GM12878 (cell line): ENCODE measurements around the gene ALG10B. TPM values are rescaled to one million over a fixed set of nuclear protein-coding genes. Genes with fewer than 3 reads are reported as not detected.

ENCODE experiments used
- ATF2 ChIP-seq: IDR thresholded peaks from 2 replicates; pipeline ENCODE4 v1.6.1; 2012; ENCODE audit warnings: low read length, inconsistent platforms
- BACH1 ChIP-seq: fragments of 450-650 bp; IDR thresholded peaks from 2 replicates; pipeline ENCODE4 v1.6.1; 2017; ENCODE audit warnings: mild to moderate bottlenecking, borderline replicate concordance
- BMI1 ChIP-seq: fragments of 450-650 bp; IDR thresholded peaks from 2 replicates; pipeline ENCODE4 v1.6.1; 2016; ENCODE audit warnings: mild to moderate bottlenecking, moderate library complexity, borderline replicate concordance
- CEBPB ChIP-seq, 2 experiments: fragments of 150-350 bp in 1 of 2; IDR thresholded peaks; 2 replicates each; pipeline ENCODE4 v1.6.1; 2012 to 2014; ENCODE audit warnings: low read depth in 2 of 2, low read length in 2 of 2, borderline replicate concordance in 1 of 2, inconsistent platforms in 1 of 2
- EED ChIP-seq: sonication (generic); IDR thresholded peaks from 2 replicates; pipeline ENCODE4 v1.6.1; 2016; ENCODE audit warnings: antibody characterized with exemption, low read depth
- EGR1 ChIP-seq, 2 experiments: IDR thresholded peaks; 1 replicate in 1 of 2; 2 replicates in 1 of 2; pipeline ENCODE4 v1.6.1; 2011 to 2012; ENCODE audit warnings: low read depth in 2 of 2, low read length in 2 of 2, borderline replicate concordance in 1 of 2, mild to moderate bottlenecking in 1 of 2, moderate library complexity in 1 of 2
- EP300 ChIP-seq, 2 experiments: fragments of 150-350 bp in 1 of 2; IDR thresholded peaks; 2 replicates each; pipeline ENCODE4 v1.6.1; 2011 to 2012; ENCODE audit warnings: low read depth in 2 of 2, low read length in 2 of 2, borderline replicate concordance in 1 of 2, improper control_type of control experiment in 1 of 2, inconsistent platforms in 1 of 2; ENCODE audit not compliant: control insufficient read depth in 1 of 2
- ETV6 ChIP-seq, 2 experiments: fragments of 450-650 bp in 1 of 2; IDR thresholded peaks in 1 of 2; conservative IDR thresholded peaks in 1 of 2; 2 replicates each; pipeline ENCODE4 v1.6.1; 2014; ENCODE audit warnings: antibody characterized with exemption in 1 of 2, borderline replicate concordance in 1 of 2, low read depth in 1 of 2, mild to moderate bottlenecking in 1 of 2, moderate library complexity in 1 of 2
- FOXK2 ChIP-seq: fragments of 450-650 bp; IDR thresholded peaks from 2 replicates; pipeline ENCODE4 v1.6.1; 2017; ENCODE audit warnings: mild to moderate bottlenecking, moderate library complexity
- GABPA ChIP-seq: IDR thresholded peaks from 2 replicates; pipeline ENCODE4 v1.6.1; 2014; ENCODE audit warnings: antibody characterized with exemption, low read depth, mild to moderate bottlenecking, inconsistent platforms
- HDAC6 ChIP-seq: fragments of 200-600 bp; sonication (generic); IDR thresholded peaks from one replicate; pipeline ENCODE4 v1.8.0; 2017; ENCODE audit warnings: antibody characterized with exemption; ENCODE audit not compliant: unreplicated experiment
- KLF5 ChIP-seq: fragments of 450-650 bp; IDR thresholded peaks from 2 replicates; pipeline ENCODE4 v1.6.1; 2014; ENCODE audit warnings: mild to moderate bottlenecking; ENCODE audit not compliant: partially characterized antibody
- MEF2A ChIP-seq: IDR thresholded peaks from 2 replicates; pipeline ENCODE4 v1.6.1; 2011; ENCODE audit warnings: low read depth, mild to moderate bottlenecking, low read length, moderate library complexity; ENCODE audit not compliant: insufficient read depth
- MLLT1 ChIP-seq: fragments of 450-650 bp; IDR thresholded peaks from 2 replicates; pipeline ENCODE4 v1.6.1; 2016; ENCODE audit warnings: mild to moderate bottlenecking
- MXI1 ChIP-seq: fragments of 150-350 bp; IDR thresholded peaks from 2 replicates; pipeline ENCODE4 v1.6.1; 2011; ENCODE audit warnings: low read depth, mild to moderate bottlenecking, inconsistent platforms, low read length, improper control_type of control experiment
- MYC ChIP-seq: IDR thresholded peaks from 2 replicates; pipeline ENCODE4 v1.6.1; 2011; ENCODE audit warnings: mild to moderate bottlenecking, low read length, moderate library complexity, inconsistent platforms; ENCODE audit not compliant: insufficient read depth, insufficient replicate concordance, insufficient read length, severe bottlenecking
- NBN ChIP-seq: fragments of 450-650 bp; IDR thresholded peaks from 2 replicates; pipeline ENCODE4 v1.6.1; 2016
- NFYB ChIP-seq: IDR thresholded peaks from 2 replicates; pipeline ENCODE4 v1.6.1; 2011; ENCODE audit warnings: low read depth, mild to moderate bottlenecking, low read length, improper control_type of control experiment, moderate library complexity; ENCODE audit not compliant: insufficient read depth
- NR2C1 ChIP-seq: fragments of 450-650 bp; IDR thresholded peaks from 2 replicates; pipeline ENCODE4 v1.6.1; 2017; ENCODE audit warnings: antibody characterized with exemption, mild to moderate bottlenecking, moderate library complexity
- NRF1 ChIP-seq: conservative IDR thresholded peaks from 2 replicates; pipeline ENCODE4 v1.6.1; 2011; ENCODE audit warnings: mild to moderate bottlenecking, low read depth, low read length, improper control_type of control experiment
- POLR2A ChIP-seq: IDR thresholded peaks from 2 replicates; pipeline ENCODE4 v1.6.1; 2011; ENCODE audit warnings: low read depth, mild to moderate bottlenecking, low read length
- SMAD5 ChIP-seq: IDR thresholded peaks from 2 replicates; pipeline ENCODE4 v1.6.1; 2016; ENCODE audit warnings: antibody characterized with exemption, low read depth
- STAT3 ChIP-seq: IDR thresholded peaks from 2 replicates; pipeline ENCODE4 v1.6.1; 2011; ENCODE audit warnings: low read depth, low read length, improper control_type of control experiment
- TCF12 ChIP-seq: IDR thresholded peaks from 2 replicates; pipeline ENCODE4 v1.6.1; 2011; ENCODE audit warnings: low read depth, mild to moderate bottlenecking, low read length
- WRNIP1 ChIP-seq: IDR thresholded peaks from 2 replicates; pipeline ENCODE4 v1.6.1; 2011; ENCODE audit warnings: low read depth, low read length, improper control_type of control experiment, borderline replicate concordance
- ZNF274 ChIP-seq: IDR thresholded peaks from one replicate; pipeline ENCODE4 v1.8.0; 2011; ENCODE audit not compliant: insufficient read length, insufficient read depth
- polyA plus RNA-seq, 11 experiments: library from polyadenylated mRNA; depleted of rRNA in 4 of 11; unstranded in 6 of 11; stranded (reverse) in 5 of 11; fragments of >200 nt; fragmentation: Nextera tagmentation in 4 of 11; fragmentation: Illumina TruSeq in 1 of 11; extraction: Ambion mirVana in 4 of 11; extraction: Trizol in 1 of 11; gene quantifications; 1 replicate in 1 of 11; 2 replicates in 10 of 11; pipeline versions ENCODE4 v1.2.1 to v1.2.3, GENCODE V29; 2011 to 2016; ENCODE audit warnings: inconsistent platforms in 2 of 11, missing spikeins in 2 of 11, low read depth in 1 of 11
- total RNA-seq, 4 experiments: library from RNA; depleted of rRNA in 3 of 4; stranded (reverse); fragments of >200 nt in 3 of 4; fragmentation: Illumina TruSeq in 1 of 4; extraction: Trizol in 1 of 4; gene quantifications; 2 replicates each; pipeline versions ENCODE4 v1.2.1 to v1.2.3, GENCODE V29; 2013 to 2021
- TF ChIP-seq, protein P1 (sequence below): IDR thresholded peaks from 2 replicates; pipeline ENCODE4 v1.6.1; 2012; ENCODE audit warnings: low read depth, low read length, improper control_type of control experiment

The ALG10B gene
- total and polyA plus RNA-seq, 10 of the 15 experiments (the other 5 are each of a cell fraction or from before 2014, with no cell fraction given) = 2.0 to 23.7 (median 8.8) TPM

DNA sequence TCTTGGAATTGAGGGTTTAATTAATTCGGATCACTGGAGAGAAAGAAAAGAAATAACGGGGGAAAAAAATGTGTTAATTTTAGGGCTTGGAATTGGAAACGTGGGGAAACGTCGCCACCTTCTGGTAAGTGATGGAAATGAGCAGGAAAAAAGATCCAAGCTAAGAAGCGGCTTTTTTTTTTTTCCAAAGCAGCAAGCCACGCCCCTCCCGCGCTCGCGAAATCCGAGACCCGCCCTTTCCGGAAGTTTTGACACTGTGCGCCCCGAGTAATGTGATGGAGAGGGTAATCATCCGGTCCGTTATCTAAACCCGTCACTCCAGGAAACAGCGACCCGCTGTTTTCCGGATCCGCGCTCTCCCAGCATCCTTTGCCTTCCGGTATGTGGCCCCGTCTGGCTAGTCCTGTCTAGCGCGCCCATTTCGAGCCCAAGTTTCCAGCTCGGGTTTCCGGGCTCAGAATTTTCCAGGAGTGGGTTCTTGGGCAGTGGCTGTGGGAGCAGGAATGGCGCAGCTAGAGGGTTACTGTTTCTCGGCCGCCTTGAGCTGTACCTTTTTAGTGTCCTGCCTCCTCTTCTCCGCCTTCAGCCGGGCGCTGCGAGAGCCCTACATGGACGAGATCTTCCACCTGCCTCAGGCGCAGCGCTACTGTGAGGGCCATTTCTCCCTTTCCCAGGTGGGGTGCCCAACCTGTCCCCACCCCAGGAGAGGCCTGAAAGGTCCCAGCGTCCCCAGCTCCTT is at the start of gene ALG10B (continued):
- TF ChIP-seq STAT3 = no peak
- TF ChIP-seq NFYB = no peak
- peak; percentile 73 for TF ChIP-seq POLR2A
- peak; percentile 98 for TF ChIP-seq GABPA
- TF ChIP-seq CEBPB (IDR thresholded peaks at IDR 0.05; ENCODE audit: borderline replicate concordance in 1 of 2, low read depth in 2 of 2, low read length in 2 of 2) = no peak
- TF ChIP-seq KLF5 = no peak
- no peak for TF ChIP-seq FOXK2
- no peak for TF ChIP-seq BACH1
- TF ChIP-seq MLLT1 = no peak
- peak; percentile 45; the same call in 1 of the 2 replicates for TF ChIP-seq SMAD5
- peak; percentile 31; the same call in 1 of the 2 replicates for TF ChIP-seq EED
- 0 out of 2 replicates have a peak, but pooled peaks have one; percentile 39 for TF ChIP-seq TCF12
- 0 out of 4 replicates have a peak, but pooled peaks of 1 of the 2 experiments have one; percentile 30 for TF ChIP-seq ETV6 (conservative IDR thresholded peaks at IDR 0.05 in 1 of 2, IDR thresholded peaks at IDR 0.05 in 1 of 2; ENCODE audit: borderline replicate concordance in 1 of 2, low read depth in 1 of 2)
- TF ChIP-seq NR2C1 = 0 out of 2 replicates have a peak, but pooled peaks have one; percentile 30
- TF ChIP-seq NRF1 = no peak
- TF ChIP-seq, protein P1, sequence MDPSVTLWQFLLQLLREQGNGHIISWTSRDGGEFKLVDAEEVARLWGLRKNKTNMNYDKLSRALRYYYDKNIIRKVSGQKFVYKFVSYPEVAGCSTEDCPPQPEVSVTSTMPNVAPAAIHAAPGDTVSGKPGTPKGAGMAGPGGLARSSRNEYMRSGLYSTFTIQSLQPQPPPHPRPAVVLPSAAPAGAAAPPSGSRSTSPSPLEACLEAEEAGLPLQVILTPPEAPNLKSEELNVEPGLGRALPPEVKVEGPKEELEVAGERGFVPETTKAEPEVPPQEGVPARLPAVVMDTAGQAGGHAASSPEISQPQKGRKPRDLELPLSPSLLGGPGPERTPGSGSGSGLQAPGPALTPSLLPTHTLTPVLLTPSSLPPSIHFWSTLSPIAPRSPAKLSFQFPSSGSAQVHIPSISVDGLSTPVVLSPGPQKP = peak; percentile 89
- TF ChIP-seq HDAC6 = no peak
- no peak for TF ChIP-seq EP300 (IDR thresholded peaks at IDR 0.05; ENCODE audit: borderline replicate concordance in 1 of 2, control insufficient read depth in 1 of 2, low read depth in 2 of 2, low read length in 2 of 2)
- 0 out of 2 replicates have a peak, but pooled peaks have one; percentile 25 for TF ChIP-seq MXI1
- TF ChIP-seq MEF2A = 0 out of 2 replicates have a peak, but pooled peaks have one; percentile 55
- TF ChIP-seq NBN = no peak
- TF ChIP-seq MYC = no peak
- peak in 1 of 2 experiments; percentile 22; a peak in 1 of 3 replicates for TF ChIP-seq EGR1 (IDR thresholded peaks at IDR 0.05; ENCODE audit: borderline replicate concordance in 1 of 2, low read depth in 2 of 2, low read length in 2 of 2)
- no peak for TF ChIP-seq ZNF274
- peak; percentile 87; the same call in 1 of the 2 replicates for TF ChIP-seq WRNIP1
- peak; percentile 62; the same call in 1 of the 2 replicates for TF ChIP-seq ATF2
- TF ChIP-seq BMI1 = no peak
